Upper lobe of left lung (tissue), 4 donors: ENCODE data around the gene PTPRN2.

Experiments
- EP300 ChIP-seq, 4 donors: sonication (generic); formaldehyde crosslinking; IDR thresholded peaks; one replicate each; pipeline ENCODE4 v1.5.1; 2017; ENCODE audit warnings: antibody characterized with exemption in 4 of 4, control low read depth in 2 of 4
- POLR2A ChIP-seq, 4 donors: fragments of 450-650 bp; IDR thresholded peaks; one replicate each; pipeline ENCODE4 v1.5.1; 2016 to 2017; ENCODE audit warnings: antibody characterized with exemption in 4 of 4, mild to moderate bottlenecking in 2 of 4
- TF ChIP-seq, protein P1 (sequence below), 6 experiments: fragments of 450-650 bp in 4 of 6; fragments of 200-600 bp in 2 of 6; sonication (generic) in 2 of 6; IDR thresholded peaks; one replicate each; pipeline ENCODE4 v1.5.1; 2016 to 2019; ENCODE audit warnings: antibody characterized with exemption in 6 of 6

DNA sequence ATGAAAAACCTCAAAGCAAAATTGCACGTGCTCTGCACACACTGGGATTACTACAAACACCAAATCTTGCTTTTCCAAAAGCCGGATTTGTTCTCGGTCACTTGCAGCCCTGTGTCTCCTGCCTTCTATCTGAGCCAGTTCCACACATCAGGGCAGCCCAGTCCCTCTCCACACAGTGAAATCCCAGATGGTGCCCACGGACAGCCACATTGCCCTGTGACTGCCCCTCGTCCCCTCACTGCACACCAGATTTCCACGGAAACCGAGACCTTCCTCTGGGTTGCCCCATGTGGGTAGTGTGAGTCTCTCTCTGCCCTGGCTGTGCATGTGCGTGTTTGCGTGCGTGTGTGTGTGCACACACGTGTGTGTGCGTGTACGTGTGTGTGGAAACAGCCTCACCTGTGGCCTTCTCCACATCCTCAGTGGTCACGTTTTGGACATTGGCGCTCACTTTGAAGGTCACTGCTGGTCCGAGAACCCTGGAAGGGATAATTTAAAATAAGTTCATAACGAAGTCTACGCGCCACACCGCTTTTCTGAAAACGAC lies 506.7 kb downstream of the PTPRN2 start:
- TF ChIP-seq POLR2A (IDR thresholded peaks at IDR 0.05), result no peak
- TF ChIP-seq, protein P1, sequence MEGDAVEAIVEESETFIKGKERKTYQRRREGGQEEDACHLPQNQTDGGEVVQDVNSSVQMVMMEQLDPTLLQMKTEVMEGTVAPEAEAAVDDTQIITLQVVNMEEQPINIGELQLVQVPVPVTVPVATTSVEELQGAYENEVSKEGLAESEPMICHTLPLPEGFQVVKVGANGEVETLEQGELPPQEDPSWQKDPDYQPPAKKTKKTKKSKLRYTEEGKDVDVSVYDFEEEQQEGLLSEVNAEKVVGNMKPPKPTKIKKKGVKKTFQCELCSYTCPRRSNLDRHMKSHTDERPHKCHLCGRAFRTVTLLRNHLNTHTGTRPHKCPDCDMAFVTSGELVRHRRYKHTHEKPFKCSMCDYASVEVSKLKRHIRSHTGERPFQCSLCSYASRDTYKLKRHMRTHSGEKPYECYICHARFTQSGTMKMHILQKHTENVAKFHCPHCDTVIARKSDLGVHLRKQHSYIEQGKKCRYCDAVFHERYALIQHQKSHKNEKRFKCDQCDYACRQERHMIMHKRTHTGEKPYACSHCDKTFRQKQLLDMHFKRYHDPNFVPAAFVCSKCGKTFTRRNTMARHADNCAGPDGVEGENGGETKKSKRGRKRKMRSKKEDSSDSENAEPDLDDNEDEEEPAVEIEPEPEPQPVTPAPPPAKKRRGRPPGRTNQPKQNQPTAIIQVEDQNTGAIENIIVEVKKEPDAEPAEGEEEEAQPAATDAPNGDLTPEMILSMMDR (IDR thresholded peaks at IDR 0.05), result no peak
- no peak for TF ChIP-seq EP300 (IDR thresholded peaks at IDR 0.05)
